GM19023 (cell line): ENCODE data around the gene IMP4.

Source experiments
- ATAC-seq: cut with Tn5 transposase; IDR thresholded peaks from one replicate; pipeline ENCODE4 v1.9.1; 2021; ENCODE audit warnings: mild to moderate bottlenecking, moderate library complexity; ENCODE audit not compliant: unreplicated experiment

Gene IMP4

DNA sequence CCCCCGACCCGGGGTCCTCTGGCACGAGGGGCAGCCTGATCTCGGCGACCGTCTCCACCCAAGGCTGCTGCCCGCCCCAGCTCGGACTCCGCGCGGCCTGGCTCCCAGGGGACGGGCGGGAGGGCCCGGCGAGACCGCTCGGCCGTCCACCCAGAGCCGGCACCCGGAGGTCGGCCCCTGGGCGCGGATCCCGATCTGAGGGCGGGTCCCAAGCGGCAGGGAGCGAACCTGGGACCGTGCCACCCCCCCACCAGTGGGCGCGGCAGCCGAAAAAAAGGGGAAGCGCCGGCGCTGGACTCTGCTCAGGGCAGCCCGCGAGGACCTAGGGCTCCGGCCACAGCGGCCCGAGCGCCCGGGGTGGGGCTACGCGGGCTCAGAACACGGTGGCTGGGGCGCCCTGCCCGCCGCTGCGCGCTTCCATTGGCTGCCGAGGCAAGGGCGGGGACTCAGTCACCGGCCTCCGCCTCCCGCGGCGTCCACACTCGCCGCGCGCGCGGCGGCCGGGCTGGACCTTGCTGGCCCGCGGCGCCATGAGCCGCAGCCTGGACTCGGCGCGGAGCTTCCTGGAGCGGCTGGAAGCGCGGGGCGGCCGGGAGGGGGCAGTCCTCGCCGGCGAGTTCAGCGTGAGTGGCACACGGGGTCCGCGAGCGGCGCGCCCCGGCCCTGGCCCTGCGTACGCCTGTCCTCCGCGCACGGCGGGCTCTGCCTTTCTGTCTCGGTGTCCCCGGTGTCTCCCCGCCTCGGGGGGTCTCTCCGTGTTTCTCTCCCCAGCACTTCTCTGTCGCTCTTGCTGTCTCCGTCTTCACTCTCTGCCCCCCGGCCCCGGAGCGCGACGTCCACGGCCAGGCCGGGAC is 13.1 kb downstream of the IMP4 start, which contains the start of gene PTPN18:
Gene PTPN18 (plus strand): TSS at position 479 of the 854 bp plus-strand sequence. CDS start 52 bp downstream, at position 531.
- ATAC-seq = peak; percentile 96

GRCh38 chr2:130357864-130358263 is 15.2 kb downstream of the IMP4 start:
- no peak for ATAC-seq

- ATAC-seq = no peak
These were observed 16.0 kb downstream of the IMP4 start for GRCh38 chr2:130358420-130359350.

- no peak for ATAC-seq
These were observed 16.8 kb downstream of the IMP4 start for GRCh38 chr2:130359466-130359865.

DNA sequence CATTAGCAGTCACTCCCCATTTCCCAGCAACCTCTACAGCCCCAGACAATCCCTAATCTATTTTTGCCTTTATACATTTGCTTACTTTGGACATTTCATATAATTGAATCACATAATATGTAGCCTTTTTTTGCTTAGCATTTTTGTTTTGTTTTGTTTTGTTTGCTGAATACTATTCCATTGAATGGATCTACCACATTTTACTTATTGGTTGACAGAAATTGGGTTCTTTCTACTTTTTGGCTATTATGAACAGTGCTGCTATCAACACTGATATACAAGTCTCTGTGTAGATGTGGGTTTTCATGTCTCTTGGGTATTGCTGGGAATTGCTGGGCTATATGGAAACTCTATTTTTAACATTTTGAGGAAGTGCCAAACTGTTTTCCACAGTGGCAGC is 20.8 kb downstream of the IMP4 start:
- ATAC-seq = no peak

GRCh38 chr2:130365075-130365474 is 22.4 kb downstream of the IMP4 start:
- no peak for ATAC-seq

DNA sequence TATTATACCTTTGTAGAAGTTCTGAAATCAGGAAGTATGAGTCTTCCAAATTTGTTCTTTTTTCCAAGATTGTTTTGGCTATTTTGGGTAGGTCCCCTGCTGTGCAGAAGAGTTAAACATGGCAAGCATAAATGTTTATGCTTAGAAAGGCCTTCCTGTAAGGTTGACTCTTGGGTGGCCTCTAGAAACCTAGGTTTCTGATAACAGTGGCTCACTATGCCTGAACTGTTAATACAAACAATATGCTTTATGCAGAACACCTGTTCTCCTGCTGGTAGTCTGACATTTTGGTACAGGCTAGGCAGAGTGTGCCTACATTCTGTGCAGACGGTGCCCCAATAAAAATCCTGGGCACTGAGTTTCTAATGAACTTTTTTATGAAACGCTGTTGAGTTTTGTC is 23.3 kb downstream of the IMP4 start:
- ATAC-seq = no peak

DNA sequence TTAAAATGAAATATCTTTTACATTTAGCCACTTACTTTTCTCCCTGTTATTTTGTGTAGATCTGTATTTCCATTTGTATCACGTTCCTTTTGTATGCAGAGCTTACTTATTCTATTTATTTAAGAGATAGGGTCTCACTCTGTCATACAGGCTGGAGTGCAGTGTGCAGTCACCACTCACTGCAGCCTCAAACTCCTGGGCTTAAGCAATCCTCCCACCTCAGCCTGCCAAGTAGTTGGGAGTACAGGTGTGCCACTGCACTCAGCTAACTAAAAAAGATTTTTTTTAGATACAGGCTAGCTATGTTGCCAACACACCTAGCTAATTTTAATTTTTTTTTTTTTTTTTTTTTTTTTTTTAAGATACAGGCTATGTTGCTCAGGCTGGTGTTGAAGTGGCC is 24.0 kb downstream of the IMP4 start:
- ATAC-seq = no peak

GRCh38 chr2:130368786-130369185 is 26.1 kb downstream of the IMP4 start:
- ATAC-seq = no peak

- no peak for ATAC-seq
These were observed 26.7 kb downstream of the IMP4 start for GRCh38 chr2:130369311-130369964.

- no peak for ATAC-seq
These were observed 27.3 kb downstream of the IMP4 start for GRCh38 chr2:130369965-130370341.

DNA sequence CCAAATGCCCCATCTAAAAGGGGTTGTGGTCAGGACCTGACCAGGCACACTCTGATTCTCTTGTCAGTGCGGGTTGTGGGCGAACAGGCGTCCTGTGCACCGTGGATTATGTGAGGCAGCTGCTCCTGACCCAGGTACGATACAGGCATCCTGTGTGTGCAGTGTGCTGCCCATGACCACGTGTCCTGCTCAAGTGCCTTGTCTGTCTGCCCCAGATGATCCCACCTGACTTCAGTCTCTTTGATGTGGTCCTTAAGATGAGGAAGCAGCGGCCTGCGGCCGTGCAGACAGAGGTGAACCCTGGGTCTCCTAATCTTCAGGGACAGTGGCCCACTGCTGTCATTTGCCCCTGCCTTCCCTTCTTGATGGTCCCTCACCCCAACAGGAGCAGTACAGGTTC is 27.8 kb downstream of the IMP4 start:
- no peak for ATAC-seq

DNA sequence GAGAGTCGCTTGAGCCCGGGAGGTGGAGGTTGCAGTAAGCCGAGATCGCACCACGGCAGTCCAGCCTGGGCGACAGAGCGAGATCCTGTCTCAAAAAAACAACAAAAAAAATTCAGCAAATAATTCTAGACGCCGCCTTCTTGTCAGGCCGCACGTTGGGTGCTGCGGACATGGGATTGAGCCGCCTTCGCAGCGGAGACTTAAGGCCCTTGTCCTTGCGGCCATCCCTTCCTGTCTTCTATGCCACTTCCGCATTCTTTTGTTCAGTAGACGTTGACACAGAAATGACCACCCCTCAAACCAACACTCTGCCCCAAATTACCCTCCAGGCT is 29.0 kb downstream of the IMP4 start:
- peak; percentile 30 for ATAC-seq

GRCh38 chr2:130372055-130372832 is 29.5 kb downstream of the IMP4 start:
- ATAC-seq = peak; percentile 78

GRCh38 chr2:130372833-130373807 is 30.4 kb downstream of the IMP4 start:
- peak; percentile 1 for ATAC-seq

DNA sequence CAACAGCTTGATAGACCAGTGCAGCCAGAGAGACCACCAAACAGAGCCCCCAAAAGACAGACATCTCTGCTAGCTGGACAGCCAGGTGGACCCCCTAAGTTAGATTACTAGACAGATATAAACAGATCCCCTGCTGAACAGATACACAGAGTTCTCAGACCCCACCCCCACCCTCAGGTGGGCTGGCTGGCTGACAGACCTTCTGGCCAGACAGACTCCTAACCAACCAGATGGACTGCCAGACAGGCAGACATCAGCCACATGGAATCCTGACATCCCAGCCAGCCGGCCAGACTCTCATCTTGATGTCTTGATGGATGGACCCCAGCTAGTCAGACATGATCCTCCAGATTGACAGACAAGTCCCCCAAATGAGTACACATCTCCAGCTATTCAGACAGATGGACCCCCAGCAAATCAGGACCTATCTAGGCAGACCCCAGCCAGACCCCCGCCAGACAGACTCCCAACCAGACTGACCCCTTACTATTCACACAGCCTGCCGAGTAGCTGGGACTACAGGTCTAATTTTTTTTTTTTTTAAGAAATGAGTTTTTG is 31.2 kb downstream of the IMP4 start:
- ATAC-seq = no peak

DNA sequence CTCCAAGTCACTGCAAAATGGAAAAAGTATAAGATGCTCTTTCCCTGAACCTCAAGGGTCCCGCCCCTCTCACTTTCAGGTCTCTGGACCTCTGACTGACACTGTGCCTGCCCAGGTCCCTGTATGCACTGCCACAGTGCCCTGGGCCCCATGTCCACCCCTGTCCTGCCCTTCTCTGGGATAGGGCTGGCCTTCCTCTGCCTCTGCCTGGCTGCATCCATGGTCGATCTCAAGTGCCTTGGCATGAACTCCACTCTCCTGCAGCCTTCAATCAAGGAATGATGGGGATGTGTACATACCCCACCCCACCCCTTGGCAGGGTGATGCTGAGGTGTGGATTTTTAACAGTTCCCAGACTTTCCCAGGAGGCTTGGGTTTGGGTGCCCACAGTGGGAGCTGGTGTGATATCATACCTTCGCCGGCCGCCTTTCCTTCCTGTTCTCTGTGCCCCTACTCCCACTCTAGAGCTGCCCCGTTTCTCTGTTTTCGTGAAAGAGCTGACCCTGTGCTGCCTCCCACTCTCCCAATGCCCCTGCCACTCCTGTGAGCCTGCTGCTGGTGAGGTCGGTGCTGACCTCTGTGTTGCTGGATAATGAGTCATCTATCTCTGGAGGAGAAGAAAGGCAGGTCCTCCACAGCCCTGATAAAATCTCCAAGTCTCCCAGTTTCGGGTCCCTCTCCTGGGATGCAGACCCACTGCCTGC is 32.0 kb downstream of the IMP4 start:
- ATAC-seq = no peak
